Right renal cortex interstitium (tissue), 3 donors: ENCODE measurements around the gene ZDHHC18. TPM values are rescaled to one million over a fixed set of nuclear protein-coding genes. Genes with fewer than 3 reads are reported as not detected.

Experiments
- DNase-seq, 3 donors: peaks; one replicate each; pipeline ENCODE4 v3.0.0-alpha.2; 2013; ENCODE audit warnings: low read depth in 3 of 3, low spot score in 2 of 3
- polyA plus RNA-seq, 3 donors: library from polyadenylated mRNA; unstranded; fragments of 120-200 nt; gene quantifications; one replicate each; pipeline ENCODE4 v1.2.1, GENCODE V29; 2013; ENCODE audit not compliant: insufficient read length in 3 of 3

Gene ZDHHC18
- polyA plus RNA-seq, 3 donors = 18.6 to 19.3 (median 19.0) TPM

GRCh38 chr1:26894263-26894662 is 67.8 kb downstream of the ZDHHC18 start:
- DNase-seq = no peak

- no peak for DNase-seq
Observed at GRCh38 chr1:26897351-26897750, 70.9 kb downstream of the ZDHHC18 start.

- DNase-seq = peak; percentile 84 to 92 (median 89)
Observed at GRCh38 chr1:26900001-26900814, 73.7 kb downstream of the ZDHHC18 start, which contains the start of gene GPATCH3. GPATCH3 (minus strand) TSS chr1:26900467; CDS start chr1:26900442, 25 bp downstream.

- no peak for DNase-seq
Observed at GRCh38 chr1:26900815-26901511, 74.5 kb downstream of the ZDHHC18 start.

Other genes starting within 250 kb of the ZDHHC18 start
- 10 to 100 TPM; 85.3 to 89.6 (median 88.3) TPM for gene ARID1A, start 130.7 kb upstream of the ZDHHC18 start, polyA plus RNA-seq
- gene PIGV, start 38.7 kb upstream of the ZDHHC18 start, polyA plus RNA-seq = 10 to 100 TPM; 17.7 to 19.9 (median 19.2) TPM
- gene SFN, start 36.5 kb downstream of the ZDHHC18 start, polyA plus RNA-seq = under 1 TPM; 0.28 to 0.75 (median 0.46) TPM
- 10 to 100 TPM; 26.4 to 27.4 (median 27.0) TPM for gene GPN2, start 63.6 kb downstream of the ZDHHC18 start, polyA plus RNA-seq
- gene GPATCH3, start 73.8 kb downstream of the ZDHHC18 start, polyA plus RNA-seq = 10 to 100 TPM; 14.1 to 15.5 (median 15.2) TPM
- gene NR0B2, start 87.3 kb downstream of the ZDHHC18 start, polyA plus RNA-seq = 1 to 10 TPM; 1.2 to 1.6 (median 1.3) TPM
- gene NUDC, start 95.1 kb downstream of the ZDHHC18 start, polyA plus RNA-seq = 10 to 100 TPM; 84.6 to 93.0 (median 92.7) TPM
- gene KDF1, start 133.8 kb downstream of the ZDHHC18 start, polyA plus RNA-seq = 10 to 100 TPM in 1 of 3 donors, 1 to 10 TPM in 2; 8.6 to 10.4 (median 9.3) TPM
- gene TRNP1, start 167.0 kb downstream of the ZDHHC18 start, polyA plus RNA-seq = 1 to 10 TPM; 4.9 to 5.9 (median 5.4) TPM
- gene TENT5B, start 186.2 kb downstream of the ZDHHC18 start, polyA plus RNA-seq = 1 to 10 TPM in 2 of 3 donors, under 1 TPM in 1; 0.80 to 1.4 (median 1.0) TPM